PC-9 (cell line): ENCODE data around the gene THSD7B. TPM values are rescaled to one million over a fixed set of nuclear protein-coding genes. Genes with fewer than 3 reads are reported as not detected.

Experiments used
- BruUV-seq: library from RNA; stranded (reverse); fragments of 400-500 nt; replicated peaks from 2 replicates; lab custom pipeline; 2021; lab: Mats Ljungman, UMichigan
- CTCF ChIA-PET: fragments of 300-600 bp; sonication (Branson Sonifier 250); formaldehyde crosslinking; loops from one replicate; lab custom pipeline; 2022; ENCODE audit warnings: antibody characterized with exemption; lab: Charles Lee
- POLR2A ChIA-PET: fragments of 300-600 bp; sonication (Branson Sonifier 250); formaldehyde crosslinking; loops from one replicate; lab custom pipeline; 2022; ENCODE audit warnings: antibody characterized with exemption; ENCODE audit not compliant: unreplicated experiment; lab: Charles Lee
- DNase-seq, 2 experiments: peaks; one replicate each; pipeline versions ENCODE4 v3.0.0 to v3.0.0-alpha.2; 2015 to 2022; ENCODE audit warnings: mixed read lengths in 1 of 2
- H2AFZ ChIP-seq: fragments of 200-600 bp; sonication (generic); 2 replicates; pipeline ENCODE4 v1.8.1; 2017; ENCODE audit warnings: antibody characterized with exemption
- H3F3A ChIP-seq: fragments of 200-600 bp; sonication (generic); 2 replicates; pipeline ENCODE4 v1.8.1; 2017; ENCODE audit warnings: antibody characterized with exemption, mild to moderate bottlenecking, low read depth; ENCODE audit not compliant: insufficient read depth
- H3K27ac ChIP-seq: fragments of 200-600 bp; sonication (generic); 2 replicates; pipeline ENCODE4 v1.6.1; 2016; ENCODE audit warnings: mixed run types
- H3K27me3 ChIP-seq: fragments of 200-600 bp; sonication (generic); 2 replicates; pipeline ENCODE4 v1.6.1; 2016; ENCODE audit warnings: low read depth, mixed run types; ENCODE audit not compliant: insufficient read depth
- H3K36me3 ChIP-seq: fragments of 200-600 bp; sonication (generic); 2 replicates; pipeline ENCODE4 v1.6.1; 2016; ENCODE audit warnings: low read depth, mixed run types
- H3K4me1 ChIP-seq: fragments of 200-600 bp; sonication (generic); replicated peaks from 2 replicates; pipeline ENCODE4 v1.6.1; 2016; ENCODE audit warnings: mixed run types; ENCODE audit not compliant: insufficient read depth
- H3K4me2 ChIP-seq: fragments of 200-600 bp; sonication (generic); 2 replicates; pipeline ENCODE4 v1.6.1; 2017; ENCODE audit warnings: mixed run types
- H3K4me3 ChIP-seq: fragments of 200-600 bp; sonication (generic); 2 replicates; pipeline ENCODE4 v1.6.1; 2016; ENCODE audit warnings: mixed run types
- H3K79me2 ChIP-seq: fragments of 200-600 bp; sonication (generic); 2 replicates; pipeline ENCODE4 v1.6.1; 2017; ENCODE audit warnings: low read depth, mixed run types
- H3K9me2 ChIP-seq: fragments of 200-600 bp; sonication (generic); 2 replicates; pipeline ENCODE4 v1.8.1; 2017; ENCODE audit warnings: mild to moderate bottlenecking; ENCODE audit not compliant: insufficient read depth
- H3K9me3 ChIP-seq: fragments of 200-600 bp; sonication (generic); 2 replicates; pipeline ENCODE4 v1.8.1; 2016; ENCODE audit warnings: low read depth; ENCODE audit not compliant: insufficient read depth
- H4K20me1 ChIP-seq: fragments of 200-600 bp; sonication (generic); 2 replicates; pipeline ENCODE4 v1.8.1; 2017; ENCODE audit not compliant: insufficient read depth
- CTCF ChIP-seq: fragments of 200-600 bp; sonication (generic); conservative IDR thresholded peaks from 2 replicates; pipeline ENCODE4 v1.6.1; 2017; ENCODE audit warnings: mixed run types, antibody characterized with exemption, mild to moderate bottlenecking, moderate library complexity
- EZH2 ChIP-seq: fragments of 200-600 bp; sonication (generic); IDR thresholded peaks from 2 replicates; pipeline ENCODE4 v1.8.0; 2017; ENCODE audit warnings: antibody characterized with exemption, low read depth
- intact Hi-C: fragments of 100-400 bp; cut with micrococcal nuclease; formaldehyde crosslinking; loops from one replicate; pipeline ENCODE4 v1.10.0; 2022; ENCODE audit not compliant: unreplicated experiment
- total RNA-seq: library from RNA; stranded (reverse); gene quantifications from 2 replicates; pipeline ENCODE4 v1.2.3, GENCODE V29; 2021

Gene THSD7B
- total RNA-seq, 1 experiment from 2014 or later: not detected

- Histone ChIP-seq H3K36me3 (no peaks in the 10 kb centered on the region), H3F3A (no peaks in the 10 kb centered on the region), H3K27ac (no peak overlapping the region), H3K27me3 (no peaks in the 10 kb centered on the region), H2AFZ (no peak overlapping the region), H4K20me1 (no peaks in the 10 kb centered on the region), H3K9me3 (no peaks in the 10 kb centered on the region), H3K79me2 (no peaks in the 10 kb centered on the region), H3K4me2 (no peak overlapping the region), H3K4me3 (no peak overlapping the region), H3K9me2 (no peaks in the 10 kb centered on the region), H3K4me1 (no peaks in the 10 kb centered on the region)
- TF ChIP-seq EZH2: no peak
- DNase-seq: no peak
- POLR2A ChIA-PET: no interaction called here
- BruUV-seq: no TSS peak
- intact Hi-C loops: no loop called here
- CTCF ChIA-PET: no interaction called here
Measured at GRCh38 chr2:136783856-136784255, 18.5 kb downstream of the THSD7B start.

- Histone ChIP-seq H3K27ac (no peak overlapping the region), H3K27me3 (no peaks in the 10 kb centered on the region), H3K79me2 (no peaks in the 10 kb centered on the region), H3K36me3 (no peaks in the 10 kb centered on the region), H3K4me2 (no peak overlapping the region), H3K4me3 (no peak overlapping the region), H3K9me2 (peaks cover 3% of the 10 kb centered on the region; the same call in 1 of the 2 replicates), H3F3A (no peaks in the 10 kb centered on the region), H3K4me1 (no peaks in the 10 kb centered on the region), H4K20me1 (no peaks in the 10 kb centered on the region), H3K9me3 (no peaks in the 10 kb centered on the region), H2AFZ (no peak overlapping the region)
- CTCF ChIA-PET: no interaction called here
- POLR2A ChIA-PET: no interaction called here
- TF ChIP-seq CTCF: no peak
- TF ChIP-seq EZH2: no peak
- intact Hi-C loops: no loop called here
- no TSS peak for BruUV-seq
- no peak for DNase-seq
Measured at GRCh38 chr2:136785215-136785614, 19.9 kb downstream of the THSD7B start.

DNA sequence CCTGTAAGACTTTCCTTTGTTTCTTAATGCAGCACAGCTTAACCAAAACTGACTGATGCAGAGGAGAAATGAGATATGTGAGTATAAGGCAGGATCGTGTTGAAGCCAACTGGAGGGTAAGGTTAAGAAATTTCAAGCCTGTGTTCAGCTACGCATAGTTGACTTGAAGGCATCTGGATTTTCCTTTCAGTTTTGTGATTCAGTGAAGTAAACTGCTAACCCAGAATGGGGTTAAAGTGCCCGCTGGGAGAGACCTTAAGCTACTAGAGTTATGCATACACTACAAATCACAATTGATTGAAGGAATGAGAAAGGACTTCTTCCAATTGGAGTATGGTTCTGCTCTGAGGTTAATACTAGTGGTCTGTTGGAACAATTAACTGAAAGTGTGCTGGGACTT lies 22.6 kb downstream of the THSD7B start:
- Histone ChIP-seq H3K27ac (no peak overlapping the region), H3K27me3 (no peaks in the 10 kb centered on the region), H3K79me2 (no peaks in the 10 kb centered on the region), H3K4me3 (no peak overlapping the region), H3F3A (no peaks in the 10 kb centered on the region), H3K4me1 (no peaks in the 10 kb centered on the region), H2AFZ (no peak overlapping the region), H3K9me3 (no peaks in the 10 kb centered on the region), H3K4me2 (no peak overlapping the region), H3K36me3 (no peaks in the 10 kb centered on the region), H4K20me1 (no peaks in the 10 kb centered on the region; the same call in 1 of the 2 replicates), H3K9me2 (peaks cover 3% of the 10 kb centered on the region; the same call in 1 of the 2 replicates)
- no TSS peak for BruUV-seq
- no peak for TF ChIP-seq CTCF
- no peak for TF ChIP-seq EZH2
- DNase-seq: no peak
- ChIA-PET CTCF (no interaction called here), POLR2A (no interaction called here)
- intact Hi-C loops: no loop called here

GRCh38 chr2:136796339-136796738 lies 31.0 kb downstream of the THSD7B start:
- ChIA-PET CTCF (no interaction called here), POLR2A (no interaction called here)
- Histone ChIP-seq H3K79me2 (no peaks in the 10 kb centered on the region), H3K9me2 (no peaks in the 10 kb centered on the region), H3K4me2 (no peak overlapping the region), H3K4me1 (no peaks in the 10 kb centered on the region), H3K9me3 (no peaks in the 10 kb centered on the region), H3F3A (no peaks in the 10 kb centered on the region), H3K4me3 (no peak overlapping the region), H3K27ac (no peak overlapping the region), H3K36me3 (no peaks in the 10 kb centered on the region), H4K20me1 (no peaks in the 10 kb centered on the region; the same call in 1 of the 2 replicates), H2AFZ (no peak overlapping the region), H3K27me3 (no peaks in the 10 kb centered on the region)
- no peak for DNase-seq
- TF ChIP-seq CTCF (no peak), EZH2 (no peak)
- BruUV-seq: no TSS peak
- intact Hi-C loops: no loop called here
